Left lobe of liver (tissue), 2 donors: ENCODE data around the gene CFDP1. TPM values are rescaled to one million over a fixed set of nuclear protein-coding genes. Genes with fewer than 3 reads are reported as not detected.
A peak's percentile ranks its signal among the peaks of the same experiment; 100 is the strongest.
"Not testable (repeated sequence)": the region's sequence is repeated elsewhere in the genome, so short reads cannot be mapped to it uniquely, and the experiment has no call there.

Experiments used
- ATAC-seq: fragments of 200-7000 bp; cut with Tn5 transposase; one replicate; pipeline ENCODE4 v1.9.1; 2020; ENCODE audit warnings: mild to moderate bottlenecking, moderate library complexity
- DNase-seq: peaks from one replicate; pipeline ENCODE4 v3.0.0-alpha.2; 2020; ENCODE audit warnings: low spot score
- total RNA-seq: library from RNA; stranded (reverse); gene quantifications from one replicate; pipeline ENCODE4 v1.2.1, GENCODE V29; 2021
- donor health status: DM: no; HTN: no; CAD: no; lungs with moderate emphysema.
- donor health status: DM: no; HTN: yes; CAD: no.

Gene CFDP1
- total RNA-seq, 1 donor from 2014 or later = 27.7 TPM

GRCh38 chr16:75272097-75272551 lies 161.2 kb downstream of the CFDP1 start:
- ATAC-seq = no peak

DNA sequence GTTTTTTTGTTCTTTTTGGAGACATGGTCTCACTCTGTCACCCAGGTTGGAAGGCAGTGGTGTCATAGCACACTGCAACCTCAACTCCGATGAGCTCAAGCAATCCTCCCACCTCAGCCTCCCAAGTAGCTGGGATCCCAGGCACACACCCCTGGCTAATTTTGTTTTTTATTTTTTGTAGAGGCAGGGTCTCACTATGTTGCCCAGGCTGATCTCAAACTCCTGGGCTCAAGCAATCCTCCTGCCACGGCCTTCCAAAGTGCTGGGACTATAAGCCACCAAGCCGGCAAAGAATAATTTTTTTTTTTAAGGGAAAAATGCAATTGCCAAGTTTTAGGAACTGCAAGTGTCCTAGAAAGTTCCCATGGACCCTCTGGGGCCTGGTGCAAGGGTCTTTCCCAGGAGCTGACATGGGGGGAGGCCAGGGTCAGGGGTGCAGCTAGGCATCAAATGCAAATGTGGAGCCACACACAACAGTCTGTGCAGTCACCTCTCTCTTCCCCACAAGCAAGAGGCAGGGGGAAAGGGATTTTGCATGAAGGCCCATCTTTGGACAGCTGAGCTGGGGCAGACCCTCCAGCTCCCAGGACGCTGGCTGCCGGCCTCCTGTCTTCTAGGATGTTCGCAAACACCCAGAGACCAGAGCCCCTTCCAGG lies 161.7 kb downstream of the CFDP1 start:
- no peak for DNase-seq
- ATAC-seq = no peak

More at GRCh38 chr16:75272097-75272551, 161.2 kb downstream of the CFDP1 start:
- DNase-seq = no peak

GRCh38 chr16:75269358-75269757 lies 163.9 kb downstream of the CFDP1 start:
- not testable (repeated sequence) for DNase-seq, ATAC-seq

GRCh38 chr16:75267631-75268264 lies 165.6 kb downstream of the CFDP1 start:
- ATAC-seq (no peak), DNase-seq (no peak)

- ATAC-seq (no peak), DNase-seq (no peak)
Observed at GRCh38 chr16:75266738-75267630, 166.3 kb downstream of the CFDP1 start.

- peak; percentile 84 for DNase-seq
- ATAC-seq = peak; percentile 57
Observed at GRCh38 chr16:75265911-75266701, 167.2 kb downstream of the CFDP1 start.

DNA sequence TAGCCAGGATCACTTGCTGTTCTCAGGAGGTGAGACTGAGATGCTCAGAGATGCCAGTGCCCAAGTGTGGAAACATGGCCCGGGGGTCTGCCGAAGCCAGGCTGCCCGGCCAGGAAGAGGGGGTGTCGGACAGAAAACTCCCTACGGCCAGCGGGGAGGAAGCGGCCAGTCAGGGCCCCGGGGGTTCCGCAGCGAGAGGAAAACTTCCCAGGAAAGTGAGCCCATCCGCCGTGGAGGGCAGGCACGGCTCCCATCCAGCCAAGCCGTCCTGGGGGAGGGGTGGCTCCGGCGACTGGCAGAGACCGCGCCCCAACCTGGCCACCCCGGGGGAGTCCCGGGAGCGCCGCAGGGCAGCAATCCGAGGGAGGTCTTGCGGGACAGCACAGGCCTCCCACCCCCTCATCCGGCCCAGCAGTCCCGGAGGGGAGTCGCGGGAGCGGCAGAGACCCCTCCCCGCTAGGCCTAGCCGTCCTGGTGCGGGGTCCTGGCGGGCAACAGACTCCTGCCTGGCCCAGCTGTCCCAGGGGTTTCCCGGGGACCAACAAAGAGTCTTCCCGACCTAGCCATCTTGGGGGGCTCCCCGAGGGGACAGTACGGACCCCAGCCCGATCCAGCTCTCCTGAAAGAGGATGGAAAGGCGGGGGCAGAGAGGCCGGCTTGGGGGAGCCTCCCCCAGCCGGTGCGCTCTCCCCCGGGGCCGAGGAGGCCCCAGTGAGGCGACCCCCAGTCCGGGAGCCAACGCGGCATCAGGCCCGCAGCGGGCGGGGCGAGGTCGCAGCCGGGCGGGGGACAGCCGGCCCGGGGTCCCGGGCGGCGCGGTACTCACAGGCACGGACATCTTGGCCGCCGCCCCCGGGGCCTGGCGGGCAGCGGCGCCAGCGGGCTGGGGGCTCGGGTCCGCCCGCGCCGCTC lies 168.0 kb downstream of the CFDP1 start:
- peak; percentile 74 for DNase-seq
- peak; percentile 51 for ATAC-seq

DNA sequence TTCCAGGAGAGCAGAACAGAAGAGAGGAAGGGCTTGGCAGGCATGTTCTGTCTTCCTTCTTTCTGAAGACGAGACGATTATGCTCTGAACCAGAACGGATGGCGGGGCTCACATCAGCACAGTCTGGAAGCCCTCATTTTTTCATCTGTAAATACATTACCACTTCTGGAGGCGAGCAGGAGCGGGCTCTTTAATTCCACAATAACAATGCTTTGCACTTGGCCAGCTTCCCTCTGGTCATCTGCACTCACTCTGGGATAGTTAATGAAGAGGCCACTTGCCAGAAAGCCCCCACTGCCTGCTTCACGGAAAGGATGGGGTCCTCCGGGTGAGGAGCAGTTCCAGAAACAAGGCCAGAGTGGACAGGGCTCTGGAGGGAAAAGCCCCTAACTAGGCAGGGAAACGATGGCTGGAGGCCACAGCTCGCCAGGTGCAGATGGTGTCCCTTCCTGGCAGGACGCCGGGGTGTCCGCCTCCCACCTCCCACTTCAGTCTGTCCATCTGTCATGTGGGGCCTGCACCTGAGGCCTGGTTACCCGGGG lies 168.8 kb downstream of the CFDP1 start:
- ATAC-seq = peak; percentile 14
- DNase-seq = peak; percentile 56

- DNase-seq = peak; percentile 97
- peak; percentile 78 for ATAC-seq
Observed at GRCh38 chr16:75263963-75264445, 169.3 kb downstream of the CFDP1 start.

- ATAC-seq (no peak), DNase-seq (no peak)
Observed at GRCh38 chr16:75263291-75263962, 169.9 kb downstream of the CFDP1 start.

GRCh38 chr16:75262800-75263127 lies 170.5 kb downstream of the CFDP1 start:
- ATAC-seq (no peak), DNase-seq (no peak)

GRCh38 chr16:75262104-75262799 lies 171.1 kb downstream of the CFDP1 start:
- ATAC-seq = peak; percentile 59
- DNase-seq = peak; percentile 88

GRCh38 chr16:75261590-75262078 lies 171.7 kb downstream of the CFDP1 start:
- ATAC-seq (no peak), DNase-seq (no peak)

GRCh38 chr16:75260851-75261589 lies 172.3 kb downstream of the CFDP1 start:
- ATAC-seq = no peak
- DNase-seq = no peak

DNA sequence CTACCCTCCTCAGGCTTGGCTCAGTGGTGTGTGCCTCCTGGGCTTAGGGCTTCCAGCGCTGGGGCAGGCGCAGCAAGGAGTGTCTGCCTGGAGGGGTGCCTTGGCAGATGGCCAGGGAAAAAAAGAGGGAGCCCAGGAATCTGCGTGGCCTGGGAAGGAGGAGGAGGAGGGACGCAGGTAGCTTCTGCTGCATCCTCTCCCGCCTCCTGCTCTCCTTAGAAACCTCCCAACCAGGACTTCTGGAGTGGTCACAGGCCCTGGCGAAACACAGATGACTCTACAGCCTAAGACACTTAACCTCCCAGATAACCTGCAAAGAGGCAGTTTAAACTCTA lies 174.5 kb downstream of the CFDP1 start:
- DNase-seq (no peak), ATAC-seq (no peak)

DNA sequence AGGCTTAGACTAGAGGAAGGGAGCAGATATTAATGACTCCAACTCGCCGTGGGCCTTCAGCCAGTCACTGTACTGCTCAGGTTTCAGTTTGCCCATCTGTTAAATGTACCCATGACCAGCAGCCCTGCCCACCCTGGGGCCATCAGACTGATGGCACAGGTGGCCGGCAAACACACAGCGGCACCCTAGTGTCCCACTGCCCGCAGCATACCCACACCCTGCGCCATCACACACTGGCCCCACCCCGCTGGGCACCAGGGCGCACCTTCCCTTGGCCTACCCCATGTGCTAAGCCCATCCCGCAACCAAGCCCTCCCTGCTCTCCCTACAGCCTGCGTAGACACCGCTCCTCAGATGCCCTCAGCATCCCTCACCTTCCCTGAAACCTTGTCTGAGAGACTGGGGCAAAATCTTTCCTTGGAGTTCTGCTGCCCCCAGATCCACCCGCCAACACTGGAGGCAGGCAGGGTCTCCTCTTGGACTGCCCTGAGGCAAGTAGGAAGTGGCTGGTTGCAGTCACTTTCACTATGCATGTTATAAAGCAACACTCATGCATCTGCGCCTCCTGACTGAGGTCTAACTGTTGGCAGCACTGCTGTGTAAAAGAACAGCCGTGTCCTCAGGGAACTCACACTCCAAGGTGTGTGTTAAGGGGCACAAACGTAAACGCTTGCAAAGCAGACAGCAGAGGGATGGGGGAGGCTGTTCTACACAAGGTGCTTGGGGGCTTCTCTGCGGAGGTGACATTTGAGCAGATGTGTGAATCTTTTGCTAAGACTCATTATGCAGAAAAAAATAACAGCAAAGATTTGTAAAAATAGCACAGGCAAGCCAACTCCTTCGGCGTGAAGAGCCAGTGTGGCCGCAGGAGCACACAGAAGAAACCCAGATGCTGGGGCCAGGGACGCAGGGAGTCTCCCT lies 175.2 kb downstream of the CFDP1 start:
- DNase-seq = no peak
- no peak for ATAC-seq
